Measurements from ENCODE around the gene XXYLT1.

The XXYLT1 gene

DNA sequence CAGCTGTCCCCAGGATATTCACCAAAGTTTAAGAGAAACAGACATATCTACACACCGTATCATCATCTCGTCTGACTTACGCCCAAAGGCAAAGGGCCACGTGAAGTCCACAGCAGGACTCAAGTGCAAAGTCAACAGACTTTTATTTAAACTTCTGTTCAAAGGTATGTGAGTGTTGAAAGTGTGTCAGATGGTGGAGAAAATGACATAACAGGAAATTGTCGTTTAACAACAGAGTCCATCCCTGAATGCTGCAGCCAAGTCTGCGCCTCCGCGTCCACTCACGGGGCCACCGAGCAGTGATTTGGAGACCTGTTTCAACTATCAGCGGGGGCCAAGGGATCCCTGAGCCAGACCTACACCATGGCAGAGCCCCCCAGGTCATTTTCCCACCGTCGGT lies 165.6 kb downstream of the XXYLT1 start (continued):
- no peak for TF ChIP-seq REPIN1 (tag by site-specific recombination; IDR thresholded peaks at IDR 0.05; ENCODE audit: low read depth)
- no peak for TF ChIP-seq ZNF24 (tag by site-specific recombination; IDR thresholded peaks at IDR 0.05)
- no peak for TF ChIP-seq EGR2 (tag by site-specific recombination; IDR thresholded peaks at IDR 0.05; ENCODE audit: low read depth)
- TF ChIP-seq, protein P1, sequence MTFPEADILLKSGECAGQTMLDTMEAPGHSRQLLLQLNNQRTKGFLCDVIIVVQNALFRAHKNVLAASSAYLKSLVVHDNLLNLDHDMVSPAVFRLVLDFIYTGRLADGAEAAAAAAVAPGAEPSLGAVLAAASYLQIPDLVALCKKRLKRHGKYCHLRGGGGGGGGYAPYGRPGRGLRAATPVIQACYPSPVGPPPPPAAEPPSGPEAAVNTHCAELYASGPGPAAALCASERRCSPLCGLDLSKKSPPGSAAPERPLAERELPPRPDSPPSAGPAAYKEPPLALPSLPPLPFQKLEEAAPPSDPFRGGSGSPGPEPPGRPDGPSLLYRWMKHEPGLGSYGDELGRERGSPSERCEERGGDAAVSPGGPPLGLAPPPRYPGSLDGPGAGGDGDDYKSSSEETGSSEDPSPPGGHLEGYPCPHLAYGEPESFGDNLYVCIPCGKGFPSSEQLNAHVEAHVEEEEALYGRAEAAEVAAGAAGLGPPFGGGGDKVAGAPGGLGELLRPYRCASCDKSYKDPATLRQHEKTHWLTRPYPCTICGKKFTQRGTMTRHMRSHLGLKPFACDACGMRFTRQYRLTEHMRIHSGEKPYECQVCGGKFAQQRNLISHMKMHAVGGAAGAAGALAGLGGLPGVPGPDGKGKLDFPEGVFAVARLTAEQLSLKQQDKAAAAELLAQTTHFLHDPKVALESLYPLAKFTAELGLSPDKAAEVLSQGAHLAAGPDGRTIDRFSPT (tag by site-specific recombination; IDR thresholded peaks at IDR 0.05), result peak; percentile 67
- TF ChIP-seq IKZF3 (tag by site-specific recombination; IDR thresholded peaks at IDR 0.05), result 0 out of 2 replicates have a peak, but pooled peaks have one; percentile 22
- TF ChIP-seq GFI1B (tag by site-specific recombination; IDR thresholded peaks at IDR 0.05), result 0 out of 2 replicates have a peak, but pooled peaks have one; percentile 10
- TF ChIP-seq ZNF140 (tag by site-specific recombination; IDR thresholded peaks at IDR 0.05), result no peak
- TF ChIP-seq, protein P2, sequence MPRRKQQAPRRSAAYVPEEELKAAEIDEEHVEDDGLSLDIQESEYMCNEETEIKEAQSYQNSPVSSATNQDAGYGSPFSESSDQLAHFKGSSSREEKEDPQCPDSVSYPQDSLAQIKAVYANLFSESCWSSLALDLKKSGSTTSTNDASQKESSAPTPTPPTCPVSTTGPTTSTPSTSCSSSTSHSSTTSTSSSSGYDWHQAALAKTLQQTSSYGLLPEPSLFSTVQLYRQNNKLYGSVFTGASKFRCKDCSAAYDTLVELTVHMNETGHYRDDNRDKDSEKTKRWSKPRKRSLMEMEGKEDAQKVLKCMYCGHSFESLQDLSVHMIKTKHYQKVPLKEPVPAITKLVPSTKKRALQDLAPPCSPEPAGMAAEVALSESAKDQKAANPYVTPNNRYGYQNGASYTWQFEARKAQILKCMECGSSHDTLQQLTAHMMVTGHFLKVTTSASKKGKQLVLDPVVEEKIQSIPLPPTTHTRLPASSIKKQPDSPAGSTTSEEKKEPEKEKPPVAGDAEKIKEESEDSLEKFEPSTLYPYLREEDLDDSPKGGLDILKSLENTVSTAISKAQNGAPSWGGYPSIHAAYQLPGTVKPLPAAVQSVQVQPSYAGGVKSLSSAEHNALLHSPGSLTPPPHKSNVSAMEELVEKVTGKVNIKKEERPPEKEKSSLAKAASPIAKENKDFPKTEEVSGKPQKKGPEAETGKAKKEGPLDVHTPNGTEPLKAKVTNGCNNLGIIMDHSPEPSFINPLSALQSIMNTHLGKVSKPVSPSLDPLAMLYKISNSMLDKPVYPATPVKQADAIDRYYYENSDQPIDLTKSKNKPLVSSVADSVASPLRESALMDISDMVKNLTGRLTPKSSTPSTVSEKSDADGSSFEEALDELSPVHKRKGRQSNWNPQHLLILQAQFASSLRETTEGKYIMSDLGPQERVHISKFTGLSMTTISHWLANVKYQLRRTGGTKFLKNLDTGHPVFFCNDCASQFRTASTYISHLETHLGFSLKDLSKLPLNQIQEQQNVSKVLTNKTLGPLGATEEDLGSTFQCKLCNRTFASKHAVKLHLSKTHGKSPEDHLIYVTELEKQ (tag by site-specific recombination; IDR thresholded peaks at IDR 0.05; ENCODE audit: borderline replicate concordance), result 0 out of 2 replicates have a peak, but pooled peaks have one; percentile 46
- TF ChIP-seq OSR2 (tag by site-specific recombination; IDR thresholded peaks at IDR 0.05), result 0 out of 2 replicates have a peak, but pooled peaks have one; percentile 36
- TF ChIP-seq ZNF629 (tag by site-specific recombination; IDR thresholded peaks at IDR 0.05), result peak; percentile 75
- no peak for TF ChIP-seq ZNF223 (tag by site-specific recombination; IDR thresholded peaks at IDR 0.05)
- TF ChIP-seq ZXDB (tag by site-specific recombination; IDR thresholded peaks at IDR 0.05), result no peak

DNA sequence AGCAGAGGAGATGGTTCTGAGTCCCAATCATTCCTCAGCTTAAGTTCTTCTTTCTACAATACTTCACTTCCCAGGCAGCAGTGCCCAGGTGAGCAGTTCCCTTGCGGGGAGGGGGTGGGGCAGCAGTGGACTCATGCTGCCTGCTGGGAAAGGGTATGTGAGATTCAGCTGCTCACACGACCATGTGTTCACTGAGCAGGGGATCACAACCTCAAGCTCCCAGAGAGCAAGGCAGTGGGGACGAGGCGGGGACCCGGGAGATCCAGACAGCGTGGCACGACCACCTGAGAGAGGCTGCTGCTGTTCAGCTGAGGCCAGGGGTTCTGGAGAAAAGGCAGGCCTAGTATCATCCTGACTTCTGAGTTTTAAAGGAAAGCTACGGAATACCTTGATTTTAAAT lies 166.6 kb downstream of the XXYLT1 start:
- no peak overlapping the region for H3K4me3 ChIP-seq (ENCODE audit: low read depth, low read length)
- no peak overlapping the region for H3K27ac ChIP-seq (ENCODE audit: extremely low read depth, low read depth, low read length)
- ChIA-PET CTCF (interaction anchor here (0.6 to 1.3 kb wide), 5 partner anchors 17 to 422 kb away, joined by 3 to 5 read pairs (median 3); no protein-coding TSS in a partner anchor), POLR2A (interaction anchor here (1.3 kb wide), 1 partner anchor 103 kb away, joined by 3 read pairs; no protein-coding TSS in a partner anchor)
- H3K36me3 ChIP-seq (ENCODE audit: control insufficient read depth in 2 of 2, insufficient read depth in 1 of 2, low read length in 2 of 2), result peaks cover under 1 to 4% of the 10 kb centered on the region in 2 experiments; a peak in 2 of 3 replicates
- TF ChIP-seq ZIC2 (tag by site-specific recombination; IDR thresholded peaks at IDR 0.05), result peak; percentile 14; the same call in 1 of the 2 replicates
- no peak for TF ChIP-seq RBAK (tag by site-specific recombination; IDR thresholded peaks at IDR 0.05)
- H3K4me1 ChIP-seq (ENCODE audit: control insufficient read depth, insufficient read depth, low read length), result peaks cover 10% of the 10 kb centered on the region; the same call in 1 of the 2 replicates
- no peaks in the 10 kb centered on the region for H3K9me3 ChIP-seq (ENCODE audit: control insufficient read depth, insufficient read depth, low read depth, low read length)

DNA sequence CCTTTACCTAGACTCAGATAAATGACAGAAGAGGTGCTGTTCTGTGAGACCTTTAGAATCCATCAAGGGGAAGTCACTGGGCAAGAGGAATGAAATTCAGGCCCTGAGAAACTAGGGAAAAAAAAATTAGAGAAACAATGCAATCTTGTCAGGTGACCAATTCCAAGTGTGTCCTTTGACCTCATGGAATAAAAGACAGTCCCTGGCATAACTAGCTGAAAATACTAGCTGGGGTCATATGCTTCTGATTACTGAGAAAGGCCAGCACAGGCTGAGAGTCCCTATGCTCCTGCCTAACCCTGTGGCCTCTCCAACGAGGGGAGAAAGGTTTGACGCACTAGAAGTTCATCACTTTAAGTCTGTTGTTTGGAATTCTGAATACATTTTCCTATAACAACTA lies 167.3 kb downstream of the XXYLT1 start:
- no peak overlapping the region for H3K4me3 ChIP-seq (ENCODE audit: low read depth, low read length)
- no peak overlapping the region for H3K27ac ChIP-seq (ENCODE audit: extremely low read depth, low read depth, low read length)
- peaks cover 10% of the 10 kb centered on the region; the same call in 1 of the 2 replicates for H3K4me1 ChIP-seq (ENCODE audit: control insufficient read depth, insufficient read depth, low read length)
- ChIA-PET POLR2A (interaction anchor here (1.3 kb wide), 1 partner anchor 102 kb away, joined by 3 read pairs; no protein-coding TSS in a partner anchor), CTCF (interaction anchor here (0.7 kb wide), 1 partner anchor 278 kb away, joined by 3 read pairs; no protein-coding TSS in a partner anchor)
- H3K9me3 ChIP-seq (ENCODE audit: control insufficient read depth, insufficient read depth, low read depth, low read length), result no peaks in the 10 kb centered on the region
- H3K36me3 ChIP-seq (ENCODE audit: control insufficient read depth in 2 of 2, insufficient read depth in 1 of 2, low read length in 2 of 2), result no peaks in the 10 kb centered on the region
- TF ChIP-seq GFI1B (tag by site-specific recombination; IDR thresholded peaks at IDR 0.05) (no peak), ZNF473 (tag by site-specific recombination; IDR thresholded peaks at IDR 0.05) (no peak), ZNF302 (tag by site-specific recombination; IDR thresholded peaks at IDR 0.05; ENCODE audit: low read depth) (no peak), MZF1 (tag by site-specific recombination; IDR thresholded peaks at IDR 0.05; ENCODE audit: borderline replicate concordance) (no peak), ZNF48 (tag by site-specific recombination; IDR thresholded peaks at IDR 0.05) (no peak), KLF1 (tag by site-specific recombination; IDR thresholded peaks at IDR 0.05) (no peak), ZNF174 (tag by site-specific recombination; IDR thresholded peaks at IDR 0.05) (no peak), ZNF248 (tag by site-specific recombination; IDR thresholded peaks at IDR 0.05) (no peak), ZSCAN23 (tag by site-specific recombination; IDR thresholded peaks at IDR 0.05) (no peak), ZNF830 (tag by site-specific recombination; IDR thresholded peaks at IDR 0.05; ENCODE audit: low read depth) (no peak)
- TF ChIP-seq, protein P3, sequence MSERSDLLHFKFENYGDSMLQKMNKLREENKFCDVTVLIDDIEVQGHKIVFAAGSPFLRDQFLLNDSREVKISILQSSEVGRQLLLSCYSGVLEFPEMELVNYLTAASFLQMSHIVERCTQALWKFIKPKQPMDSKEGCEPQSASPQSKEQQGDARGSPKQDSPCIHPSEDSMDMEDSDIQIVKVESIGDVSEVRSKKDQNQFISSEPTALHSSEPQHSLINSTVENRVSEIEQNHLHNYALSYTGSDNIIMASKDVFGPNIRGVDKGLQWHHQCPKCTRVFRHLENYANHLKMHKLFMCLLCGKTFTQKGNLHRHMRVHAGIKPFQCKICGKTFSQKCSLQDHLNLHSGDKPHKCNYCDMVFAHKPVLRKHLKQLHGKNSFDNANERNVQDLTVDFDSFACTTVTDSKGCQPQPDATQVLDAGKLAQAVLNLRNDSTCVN (tag by site-specific recombination; optimal IDR thresholded peaks at IDR 0.05), result no peak

Data from HEK293 (cell line).